K562 (cell line): ENCODE measurements around the gene OR2Y1.
"Not testable (repeated sequence)": the region's sequence is repeated elsewhere in the genome, so short reads cannot be mapped to it uniquely, and the experiment has no call there.

Source experiments
- BHLHE40 ChIP-seq: IDR thresholded peaks from 2 replicates; pipeline ENCODE4 v1.6.1; 2011; ENCODE audit warnings: low read length, improper control_type of control experiment
- CTCF ChIP-seq, 3 experiments: IDR thresholded peaks in 2 of 3; conservative IDR thresholded peaks in 1 of 3; 2 replicates each; pipeline ENCODE4 v1.5.1; 2011 to 2012; ENCODE audit warnings: low read length in 3 of 3, mild to moderate bottlenecking in 3 of 3, control low read depth in 2 of 3, improper control_type of control experiment in 1 of 3, inconsistent platforms in 1 of 3, low read depth in 1 of 3, mixed read lengths in 1 of 3, moderate library complexity in 1 of 3; ENCODE audit not compliant: insufficient read depth in 2 of 3
- E2F4 ChIP-seq: sonication (generic); formaldehyde crosslinking; IDR thresholded peaks from 2 replicates; pipeline ENCODE4 v1.8.0; 2022; ENCODE audit warnings: mild to moderate bottlenecking, low read depth, missing genetic modification reagents
- E2F6 ChIP-seq, 2 experiments: IDR thresholded peaks; 2 replicates each; pipeline ENCODE4 v1.6.1; 2011; ENCODE audit warnings: borderline replicate concordance in 1 of 2, control low read depth in 1 of 2, low read depth in 1 of 2, low read length in 1 of 2, mild to moderate bottlenecking in 1 of 2, mixed read lengths in 1 of 2, moderate library complexity in 1 of 2; ENCODE audit not compliant: insufficient read depth in 1 of 2, insufficient read length in 1 of 2, poor library complexity in 1 of 2, severe bottlenecking in 1 of 2; ENCODE audit errors: extremely low read depth in 1 of 2
- FOSL1 ChIP-seq: fragments of 200-800 bp; sonication (Bioruptor generic); conservative IDR thresholded peaks from 2 replicates; pipeline ENCODE4 v1.6.1; 2016; ENCODE audit warnings: missing genetic modification characterization, missing compliant biosample characterization
- NCOA1 ChIP-seq: fragments of 450-650 bp; IDR thresholded peaks from 2 replicates; pipeline ENCODE4 v1.6.1; 2016; ENCODE audit warnings: low read depth
- NEUROD1 ChIP-seq: fragments of 150-350 bp; IDR thresholded peaks from 2 replicates; pipeline ENCODE4 v1.6.1; 2014; ENCODE audit warnings: borderline replicate concordance, low read length, low read depth; ENCODE audit not compliant: partially characterized antibody
- POLR2H ChIP-seq: IDR thresholded peaks from 2 replicates; pipeline ENCODE4 v1.6.1; 2016; ENCODE audit warnings: missing genetic modification characterization, low read depth, mild to moderate bottlenecking, control low read depth, missing compliant biosample characterization, moderate library complexity
- SAP30 ChIP-seq: fragments of 200-600 bp; sonication (generic); IDR thresholded peaks from 2 replicates; pipeline ENCODE4 v1.6.1; 2012; ENCODE audit warnings: borderline replicate concordance, low read depth, mild to moderate bottlenecking, moderate library complexity, low read length, control low read depth, inconsistent platforms; ENCODE audit not compliant: insufficient read depth, poor library complexity, severe bottlenecking
- ZNF780A ChIP-seq: fragments of 250-450 bp; sonication (Bioruptor Pico); IDR thresholded peaks from 2 replicates; pipeline ENCODE4 v1.5.0; 2021; ENCODE audit warnings: mild to moderate bottlenecking

- TF ChIP-seq SAP30; E2F4 (CRISPR knock-in tag); FOSL1 (tag); CTCF (IDR thresholded peaks at IDR 0.05 in 2 of 3, conservative IDR thresholded peaks at IDR 0.05 in 1 of 3; ENCODE audit: insufficient read depth in 2 of 3, low read depth in 1 of 3, low read length in 3 of 3); ZNF780A (CRISPR knock-in tag); BHLHE40; NEUROD1; NCOA1; E2F6 (IDR thresholded peaks at IDR 0.05; ENCODE audit: borderline replicate concordance in 1 of 2, extremely low read depth in 1 of 2, insufficient read depth in 1 of 2, insufficient read length in 1 of 2, low read depth in 1 of 2, low read length in 1 of 2, poor library complexity in 1 of 2, severe bottlenecking in 1 of 2); POLR2H (tag): not testable (repeated sequence)
These were observed 39.4 kb downstream of the OR2Y1 start for GRCh38 chr5:180700440-180700839.
